ENCODE data around the gene PSMC4. TPM values are rescaled to one million over a fixed set of nuclear protein-coding genes. Genes with fewer than 3 reads are reported as not detected.

Gene PSMC4
- total RNA-seq, 1 experiment from 2014 or later, result 120 TPM

- Histone ChIP-seq H3K27ac (ENCODE audit: low read depth, low read length) (no peak overlapping the region), H4K20me1 (ENCODE audit: insufficient read depth) (no peaks in the 10 kb centered on the region), H3K4me1 (ENCODE audit: control insufficient read depth in 1 of 2, insufficient read depth in 2 of 2, low read length in 2 of 2) (peaks cover 0 to 6% of the 10 kb centered on the region in 2 experiments; a peak in 2 of 4 replicates), H2AFZ (ENCODE audit: low read depth, low read length, poor library complexity, severe bottlenecking) (no peak overlapping the region), H3K27me3 (ENCODE audit: insufficient read depth, low read length) (no peaks in the 10 kb centered on the region), H3K9me3 (ENCODE audit: control insufficient read depth in 1 of 2, insufficient read depth in 1 of 2, low read depth in 1 of 2, low read length in 2 of 2) (no peaks in the 10 kb centered on the region), H3K9ac (ENCODE audit: low read length) (no peak overlapping the region), H3K4me3 (replicated peaks in 1 of 2; ENCODE audit: low read depth in 1 of 2, low read length in 2 of 2) (no peak overlapping the region), H3K79me2 (ENCODE audit: insufficient read depth, low read length) (no peaks in the 10 kb centered on the region), H3K9me2 (ENCODE audit: insufficient read depth) (no peaks in the 10 kb centered on the region), H3K4me2 (ENCODE audit: low read length) (no peak overlapping the region), H3K36me3 (ENCODE audit: control insufficient read depth in 1 of 2, insufficient read depth in 2 of 2, low read length in 2 of 2) (no peaks in the 10 kb centered on the region)
- DNase-seq (ENCODE audit: low read depth, low spot score) (no peak), ATAC-seq (no peak)
- intact Hi-C loops (cut with micrococcal nuclease), result no loop called here
- POLR2A ChIA-PET, result no interaction called here
- BruUV-seq (replicated peaks), result no TSS peak
- TF ChIP-seq MAX (IDR thresholded peaks at IDR 0.05) (no peak), YY1 (IDR thresholded peaks at IDR 0.05; ENCODE audit: extremely low read depth, insufficient replicate concordance, low read depth, low read length) (no peak), FOSL1 (IDR thresholded peaks at IDR 0.05; ENCODE audit: low read depth) (no peak)
- RAD21 ChIA-PET (ENCODE audit: low non-redundant PET in 1 of 2, low total read pairs in 2 of 2, uncharacterized antibody in 2 of 2, unreplicated experiment in 2 of 2), result no interaction called here
- CTCF ChIA-PET, result no interaction called here
Observed at GRCh38 chr19:39942366-39942730, 28.6 kb upstream of the PSMC4 start.

GRCh38 chr19:39943586-39943985 lies 27.4 kb upstream of the PSMC4 start:
- DNase-seq (ENCODE audit: low read depth, low spot score), result no peak
- no peak for ATAC-seq
- Histone ChIP-seq H3K36me3 (ENCODE audit: control insufficient read depth in 1 of 2, insufficient read depth in 2 of 2, low read length in 2 of 2) (no peaks in the 10 kb centered on the region), H2AFZ (ENCODE audit: low read depth, low read length, poor library complexity, severe bottlenecking) (no peak overlapping the region), H3K27ac (ENCODE audit: low read depth, low read length) (no peak overlapping the region), H3K4me1 (ENCODE audit: control insufficient read depth in 1 of 2, insufficient read depth in 2 of 2, low read length in 2 of 2) (peaks cover 0 to 6% of the 10 kb centered on the region in 2 experiments; a peak in 2 of 4 replicates), H3K4me2 (ENCODE audit: low read length) (no peak overlapping the region), H3K9me2 (ENCODE audit: insufficient read depth) (no peaks in the 10 kb centered on the region), H4K20me1 (ENCODE audit: insufficient read depth) (no peaks in the 10 kb centered on the region), H3K27me3 (ENCODE audit: insufficient read depth, low read length) (no peaks in the 10 kb centered on the region), H3K9me3 (ENCODE audit: control insufficient read depth in 1 of 2, insufficient read depth in 1 of 2, low read depth in 1 of 2, low read length in 2 of 2) (no peaks in the 10 kb centered on the region), H3K4me3 (replicated peaks in 1 of 2; ENCODE audit: low read depth in 1 of 2, low read length in 2 of 2) (no peak overlapping the region), H3K9ac (ENCODE audit: low read length) (no peak overlapping the region), H3K79me2 (ENCODE audit: insufficient read depth, low read length) (no peaks in the 10 kb centered on the region)
- no TSS peak for BruUV-seq (replicated peaks)
- ChIA-PET CTCF (no interaction called here), POLR2A (no interaction called here), RAD21 (ENCODE audit: low non-redundant PET in 1 of 2, low total read pairs in 2 of 2, uncharacterized antibody in 2 of 2, unreplicated experiment in 2 of 2) (no interaction called here)
- TF ChIP-seq EZH2 (IDR thresholded peaks at IDR 0.05), result no peak
- TF ChIP-seq YY1 (IDR thresholded peaks at IDR 0.05; ENCODE audit: extremely low read depth, insufficient replicate concordance, low read depth, low read length), result no peak
- TF ChIP-seq ZNF274 (IDR thresholded peaks at IDR 0.05; ENCODE audit: low read depth, low read length), result no peak
- no peak for TF ChIP-seq CEBPB (IDR thresholded peaks at IDR 0.05; ENCODE audit: low read depth)
- no peak for TF ChIP-seq TCF7L2 (IDR thresholded peaks at IDR 0.05; ENCODE audit: borderline replicate concordance, extremely low read depth, insufficient read depth, insufficient read length)
- TF ChIP-seq SIN3A (IDR thresholded peaks at IDR 0.05; ENCODE audit: low read depth), result no peak
- no peak for TF ChIP-seq REST (IDR thresholded peaks at IDR 0.05; ENCODE audit: low read depth)
- TF ChIP-seq JUND (IDR thresholded peaks at IDR 0.05), result no peak
- no peak for TF ChIP-seq EGR1 (IDR thresholded peaks at IDR 0.05; ENCODE audit: low read depth)
- TF ChIP-seq CBX3 (IDR thresholded peaks at IDR 0.05; ENCODE audit: low read depth), result no peak
- no peak for TF ChIP-seq POLR2AphosphoS5 (IDR thresholded peaks at IDR 0.05; ENCODE audit: low read depth, low read length)
- intact Hi-C loops (cut with micrococcal nuclease), result no loop called here

Measured in HCT116 (cell line).